ENCODE results near the gene CDHR3. TPM values are rescaled to one million over a fixed set of nuclear protein-coding genes. Genes with fewer than 3 reads are reported as not detected.
"Not testable (repeated sequence)": the region's sequence is repeated elsewhere in the genome, so short reads cannot be mapped to it uniquely, and the experiment has no call there.

Gene CDHR3
- total RNA-seq, 1 donor from 2014 or later: 50.8 TPM

DNA sequence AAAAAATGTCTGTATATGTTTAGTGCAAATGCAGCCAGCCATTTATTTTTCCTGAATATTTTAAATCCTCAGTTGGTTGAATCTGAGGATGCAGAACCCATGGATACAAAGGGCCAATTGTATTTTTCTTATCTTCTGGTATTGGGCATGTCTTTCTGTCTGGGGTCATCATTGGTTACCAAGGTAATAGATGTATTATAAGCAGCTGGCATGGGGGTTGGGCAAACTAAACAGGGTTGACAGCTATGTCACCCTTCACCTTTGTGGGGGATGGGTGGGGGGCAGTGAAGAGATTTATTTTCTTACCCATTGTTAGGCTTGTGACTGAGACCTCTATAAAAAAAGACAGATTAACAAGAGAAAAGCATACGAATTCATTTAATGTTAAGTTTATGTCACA lies 38.8 kb downstream of the CDHR3 start:
- H3K9me3 Mint-ChIP-seq (ENCODE audit: unreplicated experiment): no peaks in the 10 kb centered on the region
- TF ChIP-seq CTCF (IDR thresholded peaks at IDR 0.05; ENCODE audit: partially characterized antibody, unreplicated experiment): no peak
- no peak for DNase-seq
- no peak overlapping the region for H3K4me3 Mint-ChIP-seq (ENCODE audit: unreplicated experiment)
- peaks cover 10% of the 10 kb centered on the region for H3K36me3 Mint-ChIP-seq (ENCODE audit: unreplicated experiment)
- no peak overlapping the region for H3K27ac Mint-ChIP-seq (ENCODE audit: unreplicated experiment)
- H3K27me3 Mint-ChIP-seq (ENCODE audit: unreplicated experiment): no peaks in the 10 kb centered on the region
- peaks cover 7% of the 10 kb centered on the region for H3K4me1 Mint-ChIP-seq (ENCODE audit: low read depth, unreplicated experiment)

GRCh38 chr7:106003525-106004064 lies 40.5 kb downstream of the CDHR3 start:
- Mint-ChIP-seq H3K4me3 (ENCODE audit: unreplicated experiment) (no peak overlapping the region), H3K27ac (ENCODE audit: unreplicated experiment) (no peak overlapping the region), H3K36me3 (ENCODE audit: unreplicated experiment) (peaks cover 17% of the 10 kb centered on the region), H3K27me3 (ENCODE audit: unreplicated experiment) (no peaks in the 10 kb centered on the region), H3K9me3 (ENCODE audit: unreplicated experiment) (no peaks in the 10 kb centered on the region), H3K4me1 (ENCODE audit: low read depth, unreplicated experiment) (peaks cover 4% of the 10 kb centered on the region)
- no peak for DNase-seq
- TF ChIP-seq CTCF (IDR thresholded peaks at IDR 0.05; ENCODE audit: partially characterized antibody, unreplicated experiment): no peak

GRCh38 chr7:106006906-106007305 lies 43.8 kb downstream of the CDHR3 start:
- Mint-ChIP-seq H3K4me3 (ENCODE audit: unreplicated experiment) (no peak overlapping the region), H3K27me3 (ENCODE audit: unreplicated experiment) (peaks cover 2% of the 10 kb centered on the region), H3K9me3 (ENCODE audit: unreplicated experiment) (peaks cover 2% of the 10 kb centered on the region), H3K4me1 (ENCODE audit: low read depth, unreplicated experiment) (peaks cover 12% of the 10 kb centered on the region), H3K27ac (ENCODE audit: unreplicated experiment) (no peak overlapping the region), H3K36me3 (ENCODE audit: unreplicated experiment) (peaks cover 17% of the 10 kb centered on the region)
- TF ChIP-seq CTCF (IDR thresholded peaks at IDR 0.05; ENCODE audit: partially characterized antibody, unreplicated experiment): no peak
- DNase-seq: no peak

GRCh38 chr7:106007796-106008195 lies 44.7 kb downstream of the CDHR3 start:
- Mint-ChIP-seq H3K36me3 (ENCODE audit: unreplicated experiment) (peaks cover 17% of the 10 kb centered on the region), H3K27ac (ENCODE audit: unreplicated experiment) (peak overlapping the region; percentile 4), H3K4me1 (ENCODE audit: low read depth, unreplicated experiment) (peaks cover 20% of the 10 kb centered on the region)
- H3K4me3 Mint-ChIP-seq (ENCODE audit: unreplicated experiment); H3K9me3 Mint-ChIP-seq (ENCODE audit: unreplicated experiment); H3K27me3 Mint-ChIP-seq (ENCODE audit: unreplicated experiment); DNase-seq: not testable (repeated sequence)

DNA sequence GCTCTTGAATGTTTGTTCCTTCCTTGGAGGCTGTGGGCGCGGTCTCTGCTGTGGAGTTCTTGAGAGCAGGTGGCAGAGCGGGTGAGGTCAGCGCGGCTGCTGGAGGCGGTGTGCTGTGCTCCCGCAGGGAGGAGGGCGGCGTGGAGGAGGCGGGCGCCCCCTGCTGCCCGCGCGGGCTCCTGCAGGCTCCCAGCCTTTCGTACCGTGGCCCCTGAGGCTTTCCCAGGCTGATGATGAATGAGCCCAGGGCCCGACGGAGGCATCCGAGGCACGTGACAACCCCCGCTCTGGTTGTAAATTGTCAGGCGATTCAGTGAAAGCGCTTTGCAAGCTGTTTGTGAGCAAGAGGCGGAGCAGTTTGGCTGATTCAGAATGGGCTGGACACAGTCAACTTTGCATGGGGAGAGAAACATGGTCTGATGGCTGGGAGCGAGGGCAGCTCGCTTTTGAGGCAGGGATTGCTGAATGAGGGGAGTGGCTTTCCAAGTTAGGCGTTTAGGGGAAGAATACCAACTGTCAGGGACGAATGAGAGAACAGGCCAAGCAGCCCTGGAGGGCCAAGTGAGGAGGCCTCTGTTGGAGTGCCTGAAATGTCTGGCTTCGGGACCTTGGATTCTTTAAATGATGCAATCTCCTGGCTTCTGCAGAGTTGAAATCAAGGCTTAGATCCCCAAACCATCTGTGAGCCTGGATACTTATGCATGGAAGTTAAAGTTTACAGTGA lies 46.6 kb downstream of the CDHR3 start:
- H3K27me3 Mint-ChIP-seq (ENCODE audit: unreplicated experiment): peaks cover 8% of the 10 kb centered on the region
- H3K4me1 Mint-ChIP-seq (ENCODE audit: low read depth, unreplicated experiment): peaks cover 27% of the 10 kb centered on the region
- H3K9me3 Mint-ChIP-seq (ENCODE audit: unreplicated experiment): peaks cover 9% of the 10 kb centered on the region
- peak; percentile 90 for DNase-seq
- TF ChIP-seq CTCF (IDR thresholded peaks at IDR 0.05; ENCODE audit: partially characterized antibody, unreplicated experiment): peak; percentile 99
- H3K4me3 Mint-ChIP-seq (ENCODE audit: unreplicated experiment): peak overlapping the region; percentile 45
- peaks cover 17% of the 10 kb centered on the region for H3K36me3 Mint-ChIP-seq (ENCODE audit: unreplicated experiment)
- H3K27ac Mint-ChIP-seq (ENCODE audit: unreplicated experiment): peak overlapping the region; percentile 87
